Panc1 (cell line): ENCODE results near the gene WNT5A. TPM values are rescaled to one million over a fixed set of nuclear protein-coding genes. Genes with fewer than 3 reads are reported as not detected.

Source experiments
- ATAC-seq: fragments of 200-7000 bp; cut with Tn5 transposase; 2 replicates; pipeline ENCODE4 v1.9.1; 2020; ENCODE audit warnings: mild to moderate bottlenecking, moderate library complexity
- BruUV-seq: library from RNA; stranded (reverse); fragments of 400-500 nt; replicated peaks from 2 replicates; lab custom pipeline; 2021; lab: Mats Ljungman, UMichigan
- CTCF ChIA-PET: fragments of 300-600 bp; sonication (Branson Sonifier 250); formaldehyde crosslinking; loops from one replicate; lab custom pipeline; 2022; ENCODE audit warnings: antibody characterized with exemption; lab: Charles Lee
- POLR2A ChIA-PET: fragments of 300-600 bp; sonication (Branson Sonifier 250); formaldehyde crosslinking; loops from one replicate; lab custom pipeline; 2022; ENCODE audit warnings: antibody characterized with exemption; lab: Charles Lee
- DNase-seq: peaks from one replicate; pipeline ENCODE4 v3.0.0-alpha.2; 2010; ENCODE audit warnings: low read depth, low spot score
- H3K27ac ChIP-seq: 2 replicates; pipeline ENCODE4 v1.5.1; 2011; ENCODE audit warnings: mild to moderate bottlenecking, low read length, inconsistent platforms
- H3K27me3 ChIP-seq: fragments of 200-500 bp; sonication (Bioruptor generic); 2 replicates; pipeline ENCODE4 v1.6.0; 2014; ENCODE audit warnings: low read length, inconsistent platforms; ENCODE audit not compliant: control insufficient read depth, insufficient read depth
- H3K36me3 ChIP-seq: fragments of 200-500 bp; sonication (Bioruptor generic); 2 replicates; pipeline ENCODE4 v1.5.1; 2014; ENCODE audit warnings: inconsistent platforms, mild to moderate bottlenecking, low read length, moderate library complexity; ENCODE audit not compliant: control insufficient read depth, insufficient read depth
- H3K4me1 ChIP-seq: 2 replicates; pipeline ENCODE4 v1.5.1; 2011; ENCODE audit warnings: inconsistent platforms, mild to moderate bottlenecking, low read length, moderate library complexity; ENCODE audit not compliant: control insufficient read depth, insufficient read depth
- H3K4me3 ChIP-seq, 2 experiments: 2 replicates each; pipeline ENCODE4 v1.5.1; 2011 to 2012; ENCODE audit warnings: low read depth in 2 of 2, low read length in 2 of 2, mild to moderate bottlenecking in 2 of 2, inconsistent platforms in 1 of 2, moderate library complexity in 1 of 2
- H3K9me3 ChIP-seq: fragments of 200-500 bp; sonication (Bioruptor generic); 2 replicates; pipeline ENCODE4 v1.5.1; 2014; ENCODE audit warnings: low read depth, mild to moderate bottlenecking, inconsistent platforms, low read length, moderate library complexity; ENCODE audit not compliant: control insufficient read depth, insufficient read depth
- CTCF ChIP-seq: fragments of 450-650 bp; IDR thresholded peaks from 2 replicates; pipeline ENCODE4 v1.5.1; 2017; ENCODE audit warnings: mild to moderate bottlenecking
- POLR2AphosphoS5 ChIP-seq: IDR thresholded peaks from 2 replicates; pipeline ENCODE4 v1.6.1; 2012; ENCODE audit warnings: mild to moderate bottlenecking, low read depth, low read length, moderate library complexity
- REST ChIP-seq, 2 experiments: IDR thresholded peaks; 2 replicates each; pipeline ENCODE4 v1.6.1; 2011 to 2012; ENCODE audit warnings: low read depth in 2 of 2, control low read depth in 1 of 2, low read length in 1 of 2, mild to moderate bottlenecking in 1 of 2, moderate library complexity in 1 of 2; ENCODE audit not compliant: insufficient read depth in 1 of 2
- SIN3A ChIP-seq: IDR thresholded peaks from 2 replicates; pipeline ENCODE4 v1.6.1; 2012; ENCODE audit warnings: low read depth, mild to moderate bottlenecking, low read length, moderate library complexity, borderline replicate concordance; ENCODE audit not compliant: insufficient read depth
- TCF7L2 ChIP-seq: IDR thresholded peaks from 2 replicates; pipeline ENCODE4 v1.6.1; 2011; ENCODE audit warnings: mild to moderate bottlenecking, low read depth, low read length, inconsistent platforms
- in situ Hi-C: cut with HindIII; loops from 2 replicates; pipeline ENCODE4 v1.10.0; 2016; ENCODE audit warnings: low sequenced_read_pairs, low pct_unique_long_range_greater_than_20kb
- intact Hi-C: fragments of 100-400 bp; cut with micrococcal nuclease; formaldehyde crosslinking; loops from one replicate; pipeline ENCODE4 v1.10.0; 2022; ENCODE audit not compliant: unreplicated experiment
- total RNA-seq: library from RNA; stranded (reverse); gene quantifications from one replicate; pipeline ENCODE4 v1.2.1, GENCODE V29; 2021; ENCODE audit not compliant: unreplicated experiment

WNT5A gene
- total RNA-seq, 1 experiment from 2014 or later = 0.54 TPM

- no peak overlapping the region for H3K27ac ChIP-seq
- intact Hi-C loops = loop anchor here (10.0 kb wide), 1 partner anchor 616 kb away; no protein-coding TSS in a partner anchor
- H3K4me1 ChIP-seq = peaks cover under 1% of the 10 kb centered on the region; the same call in 1 of the 2 replicates
- H3K27me3 ChIP-seq = peaks cover 13% of the 10 kb centered on the region
- DNase-seq = no peak
- CTCF ChIA-PET = no interaction called here
- POLR2A ChIA-PET = no interaction called here
- H3K4me3 ChIP-seq = peak overlapping the region; percentile 25 to 53; a peak in 3 of 4 replicates
- H3K36me3 ChIP-seq = no peaks in the 10 kb centered on the region
- in situ Hi-C loops = no loop called here
- BruUV-seq = no TSS peak
- H3K9me3 ChIP-seq = no peaks in the 10 kb centered on the region
- TF ChIP-seq REST (IDR thresholded peaks at IDR 0.05; ENCODE audit: insufficient read depth in 1 of 2, low read depth in 2 of 2, low read length in 1 of 2) = no peak
- TF ChIP-seq SIN3A = no peak
- TF ChIP-seq CTCF = no peak
- no peak for TF ChIP-seq TCF7L2
- TF ChIP-seq POLR2AphosphoS5 = no peak
- ATAC-seq = peak; percentile 41; the same call in 1 of the 2 replicates
These were observed 6.0 kb downstream of the WNT5A start for GRCh38 chr3:55480911-55481743.

GRCh38 chr3:55477306-55478303 is 9.5 kb downstream of the WNT5A start:
- H3K36me3 ChIP-seq = no peaks in the 10 kb centered on the region
- no TSS peak for BruUV-seq
- ChIA-PET POLR2A (no interaction called here), CTCF (no interaction called here)
- no peaks in the 10 kb centered on the region for H3K4me1 ChIP-seq
- H3K27me3 ChIP-seq = peaks cover 13% of the 10 kb centered on the region
- no peak overlapping the region for H3K27ac ChIP-seq
- ATAC-seq (no peak), DNase-seq (no peak)
- intact Hi-C loops (no loop called here), in situ Hi-C loops (no loop called here)
- H3K4me3 ChIP-seq = no peak overlapping the region
- TF ChIP-seq CTCF (no peak), POLR2AphosphoS5 (no peak), REST (IDR thresholded peaks at IDR 0.05; ENCODE audit: insufficient read depth in 1 of 2, low read depth in 2 of 2, low read length in 1 of 2) (no peak), TCF7L2 (no peak)
- no peaks in the 10 kb centered on the region for H3K9me3 ChIP-seq
